Aorta (tissue), 5 donors: ENCODE results near the gene GPNMB. TPM values are rescaled to one million over a fixed set of nuclear protein-coding genes. Genes with fewer than 3 reads are reported as not detected.

ENCODE experiments used
- ATAC-seq: fragments of 200-7000 bp; cut with Tn5 transposase; one replicate; pipeline ENCODE4 v1.9.1; 2022; ENCODE audit warnings: moderate library complexity; ENCODE audit not compliant: low FRiP score
- DNase-seq, 2 donors: peaks; one replicate each; pipeline ENCODE4 v3.0.0-alpha.2; 2020
- H3K27ac ChIP-seq, 2 donors: one replicate each; pipeline ENCODE4 v1.5.1; 2013; ENCODE audit warnings: low read length in 2 of 2, mild to moderate bottlenecking in 2 of 2, moderate library complexity in 2 of 2, control low read depth in 1 of 2, inconsistent platforms in 1 of 2, low read depth in 1 of 2
- H3K27me3 ChIP-seq, 2 donors: one replicate each; pipeline ENCODE4 v1.6.1; 2013; ENCODE audit warnings: control low read depth in 1 of 2, low read length in 1 of 2, mild to moderate bottlenecking in 1 of 2, moderate library complexity in 1 of 2; ENCODE audit not compliant: insufficient read depth in 2 of 2, control insufficient read depth in 1 of 2
- H3K36me3 ChIP-seq, 2 donors: one replicate each; pipeline ENCODE4 v1.6.1; 2013; ENCODE audit warnings: control low read depth in 1 of 2, low read length in 1 of 2, mild to moderate bottlenecking in 1 of 2; ENCODE audit not compliant: insufficient read depth in 2 of 2, control insufficient read depth in 1 of 2
- H3K4me1 ChIP-seq, 2 donors: one replicate each; pipeline ENCODE4 v1.6.1; 2013; ENCODE audit warnings: low read length in 2 of 2, control low read depth in 1 of 2, mild to moderate bottlenecking in 1 of 2, moderate library complexity in 1 of 2; ENCODE audit not compliant: insufficient read depth in 2 of 2, control insufficient read depth in 1 of 2
- H3K4me3 ChIP-seq, 2 donors: one replicate each; pipeline ENCODE4 v1.5.1; 2013; ENCODE audit warnings: low read length in 2 of 2, control low read depth in 1 of 2, mild to moderate bottlenecking in 1 of 2
- H3K9me3 ChIP-seq: one replicate; pipeline ENCODE4 v1.6.1; 2013; ENCODE audit warnings: mild to moderate bottlenecking, low read length; ENCODE audit not compliant: control insufficient read depth
- WGBS, 2 donors: extraction: QIAGEN DNeasy Blood & Tissue Kit; methylation state at CpG; one replicate each; pipeline ENCODE4 v1.1.7; 2013; 5-methylcytosine and 5-hydroxymethylcytosine counted together
- intact Hi-C, 2 donors: fragments of 100-400 bp; cut with DNase I; formaldehyde crosslinking; loops; one replicate each; pipeline versions ENCODE4 v1.14.2 to v1.15.0; 2022
- polyA plus RNA-seq, 2 donors: library from polyadenylated mRNA; stranded (reverse); fragments of 200-250 nt; gene quantifications; one replicate each; pipeline ENCODE4 v1.2.3, GENCODE V29; 2013
- total RNA-seq, 2 donors: library from RNA; stranded (reverse); fragmentation: NEBNext Ultra II Directional; extraction: Animal tissue kit (Norgen Biotek cat#: 25700); gene quantifications; one replicate each; pipeline ENCODE4 v1.2.1, GENCODE V29; 2021
- donor health status: healthy with polysubstance abuse.
- donor health status: Bipolar disorder and iron deficiency.
- donor health status: DM: no; HTN: no; CAD: no.
- donor health status: DM: no; HTN: no; CAD: no.
- donor health status: DM: yes; HTN: yes; CAD: no.

Gene GPNMB
- total and polyA plus RNA-seq, 4 donors, result 60.2 to 209 (median 152) TPM

- H3K27ac ChIP-seq, result peak overlapping the region; percentile 61 to 68
- H3K4me1 ChIP-seq, result peaks cover 0 to 3% of the 10 kb centered on the region in 2 donors
- peak; percentile 84 to 85 for DNase-seq
- intact Hi-C loops, result loop anchor here (5.0 to 10.0 kb wide), 2 partner anchors 65 to 143 kb away; partner anchors contain the start of genes NUP42 (in 2 of the 2) and KLHL7 (in 1 of the 2)
- WGBS, 2 donors, result 2 to 3% methylated on average over 48 to 53 of the region's 53 CpGs
- no peaks in the 10 kb centered on the region for H3K9me3 ChIP-seq
- ATAC-seq, result peak; percentile 81
- peak overlapping the region; percentile 15 to 48 for H3K4me3 ChIP-seq
- H3K27me3 ChIP-seq, result no peaks in the 10 kb centered on the region
- no peaks in the 10 kb centered on the region for H3K36me3 ChIP-seq
Measured at GRCh38 chr7:23247603-23248335, 1.2 kb downstream of the GPNMB start.

- ATAC-seq (no peak), DNase-seq (no peak)
- Histone ChIP-seq H3K27me3 (no peaks in the 10 kb centered on the region), H3K4me3 (no peak overlapping the region), H3K9me3 (no peaks in the 10 kb centered on the region), H3K36me3 (peaks cover 2 to 6% of the 10 kb centered on the region in 2 donors), H3K4me1 (no peaks in the 10 kb centered on the region), H3K27ac (no peak overlapping the region)
- intact Hi-C loops, result loop anchor here (5.0 to 10.0 kb wide), 2 partner anchors 67 to 145 kb away; partner anchors contain the start of genes NUP42 (in 2 of the 2) and KLHL7 (in 1 of the 2)
Measured at GRCh38 chr7:23249486-23249885, 2.9 kb downstream of the GPNMB start.

GRCh38 chr7:23254051-23254681, 7.6 kb downstream of the GPNMB start:
- no peaks in the 10 kb centered on the region for H3K4me1 ChIP-seq
- ATAC-seq, result no peak
- no peak for DNase-seq
- H3K27me3 ChIP-seq, result no peaks in the 10 kb centered on the region
- WGBS, 2 donors, result 82 to 89% methylated on average over 7 of the region's 7 CpGs
- H3K9me3 ChIP-seq, result no peaks in the 10 kb centered on the region
- no peak overlapping the region for H3K4me3 ChIP-seq
- H3K27ac ChIP-seq, result no peak overlapping the region
- intact Hi-C loops, result no loop called here
- H3K36me3 ChIP-seq, result peaks cover 5 to 6% of the 10 kb centered on the region in 2 donors

GRCh38 chr7:23256731-23257130, 10.2 kb downstream of the GPNMB start:
- Histone ChIP-seq H3K27ac (no peak overlapping the region), H3K4me3 (no peak overlapping the region), H3K36me3 (peaks cover 6 to 8% of the 10 kb centered on the region in 2 donors), H3K4me1 (no peaks in the 10 kb centered on the region), H3K27me3 (no peaks in the 10 kb centered on the region), H3K9me3 (no peaks in the 10 kb centered on the region)
- ATAC-seq (no peak), DNase-seq (no peak)
- intact Hi-C loops, result no loop called here
- 84 to 89% methylated on average over 7 of the region's 7 CpGs for WGBS, 2 donors

- DNase-seq (no peak), ATAC-seq (no peak)
- Histone ChIP-seq H3K27me3 (no peaks in the 10 kb centered on the region), H3K36me3 (peaks cover 0 to 6% of the 10 kb centered on the region in 2 donors), H3K27ac (no peak overlapping the region), H3K4me1 (no peaks in the 10 kb centered on the region), H3K9me3 (no peaks in the 10 kb centered on the region), H3K4me3 (no peak overlapping the region)
- WGBS, 2 donors, result 87 to 91% methylated on average over 10 of the region's 10 CpGs
- intact Hi-C loops, result loop anchor here (5.0 kb wide), 2 partner anchors 73 to 78 kb away; partner anchors contain the start of gene NUP42 (in 1 of the 2)
Measured at GRCh38 chr7:23260371-23260770, 13.8 kb downstream of the GPNMB start.

GRCh38 chr7:23261843-23262452, 15.4 kb downstream of the GPNMB start:
- no peaks in the 10 kb centered on the region for H3K4me1 ChIP-seq
- 7 to 10% methylated on average over 7 of the region's 7 CpGs for WGBS, 2 donors
- intact Hi-C loops, result loop anchor here (5.0 kb wide), 2 partner anchors 75 to 80 kb away; partner anchors contain the start of gene NUP42 (in 1 of the 2)
- H3K27me3 ChIP-seq, result no peaks in the 10 kb centered on the region
- H3K9me3 ChIP-seq, result no peaks in the 10 kb centered on the region
- H3K36me3 ChIP-seq, result peaks cover 3 to 4% of the 10 kb centered on the region in 2 donors
- peak; percentile 66 to 82 for DNase-seq
- H3K4me3 ChIP-seq, result no peak overlapping the region
- H3K27ac ChIP-seq, result no peak overlapping the region
- peak; percentile 73 for ATAC-seq

- Histone ChIP-seq H3K4me1 (no peaks in the 10 kb centered on the region), H3K27ac (no peak overlapping the region), H3K27me3 (no peaks in the 10 kb centered on the region), H3K4me3 (no peak overlapping the region), H3K36me3 (peaks cover 2 to 4% of the 10 kb centered on the region in 2 donors), H3K9me3 (no peaks in the 10 kb centered on the region)
- WGBS, 2 donors, result 81 to 82% methylated on average over 7 of the region's 7 CpGs
- ATAC-seq (no peak), DNase-seq (no peak)
- intact Hi-C loops, result loop anchor here (5.0 kb wide), 2 partner anchors 78 to 83 kb away; partner anchors contain the start of gene NUP42 (in 1 of the 2)
Measured at GRCh38 chr7:23264916-23265458, 18.4 kb downstream of the GPNMB start.

- Histone ChIP-seq H3K4me3 (no peak overlapping the region), H3K4me1 (no peaks in the 10 kb centered on the region), H3K27me3 (no peaks in the 10 kb centered on the region), H3K9me3 (no peaks in the 10 kb centered on the region), H3K36me3 (peaks cover 0 to 4% of the 10 kb centered on the region in 2 donors), H3K27ac (no peak overlapping the region)
- intact Hi-C loops, result no loop called here
- DNase-seq, result no peak
- 90% methylated on average over 2 of the region's 2 CpGs for WGBS, 2 donors
- no peak for ATAC-seq
Measured at GRCh38 chr7:23266918-23267317, 20.3 kb downstream of the GPNMB start.
